UCSD-AML1 (cell line): ENCODE measurements around the gene CCNC.

Experiments
- DNase-seq: peaks from one replicate; lab custom pipeline; 2025; ENCODE audit not compliant: unreplicated experiment; lab: John Stamatoyannopoulos, UW

The CCNC gene

GRCh38 chr6:99568103-99568933 is at the start of gene CCNC:
Gene CCNC, minus strand, starts transcription at chr6:99568660. Its CDS starts 133 bp downstream, at chr6:99568527.
- DNase-seq = peak; percentile 93

GRCh38 chr6:99617131-99617530 is 48.7 kb upstream of the CCNC start:
- no peak for DNase-seq

GRCh38 chr6:99614430-99615186 is 46.1 kb upstream of the CCNC start:
- peak; percentile 16 for DNase-seq

GRCh38 chr6:99613705-99614429 is 45.4 kb upstream of the CCNC start:
- peak; percentile 55 for DNase-seq

GRCh38 chr6:99613409-99613704 is 44.9 kb upstream of the CCNC start:
- peak; percentile 55 for DNase-seq

- DNase-seq = peak; percentile 9
These were observed 44.3 kb upstream of the CCNC start for GRCh38 chr6:99612551-99613408.

- no peak for DNase-seq
These were observed 42.7 kb upstream of the CCNC start for GRCh38 chr6:99611148-99611547.

GRCh38 chr6:99609905-99610489 is 41.5 kb upstream of the CCNC start:
- no peak for DNase-seq

- no peak for DNase-seq
These were observed 40.5 kb upstream of the CCNC start for GRCh38 chr6:99608886-99609482.

GRCh38 chr6:99608059-99608885 is 39.8 kb upstream of the CCNC start:
- DNase-seq = no peak

- no peak for DNase-seq
These were observed 39.1 kb upstream of the CCNC start for GRCh38 chr6:99607416-99608036.

- DNase-seq = no peak
These were observed 38.4 kb upstream of the CCNC start, which contains the start of gene PRDM13 for GRCh38 chr6:99606656-99607415. Gene PRDM13, plus strand, starts transcription at chr6:99606833. Its CDS starts 202 bp downstream, at chr6:99607035.

GRCh38 chr6:99605911-99606655 is 37.6 kb upstream of the CCNC start:
- DNase-seq = no peak

- no peak for DNase-seq
These were observed 36.7 kb upstream of the CCNC start for GRCh38 chr6:99605074-99605734.

GRCh38 chr6:99604166-99605073 is 36.0 kb upstream of the CCNC start:
- no peak for DNase-seq
